BJ (cell line): ENCODE measurements around the gene TMEM127. TPM values are rescaled to one million over a fixed set of nuclear protein-coding genes. Genes with fewer than 3 reads are reported as not detected.

ENCODE experiments used
- CTCF ChIA-PET: fragments of 350-600 bp; formaldehyde crosslinking; extraction: SDS; loops from one replicate; lab custom pipeline; 2021; ENCODE audit warnings: antibody characterized with exemption, inconsistent platforms; lab: Yijun Ruan, JAX
- POLR2A ChIA-PET: fragments of 300-600 bp; sonication (Branson Sonifier 250); formaldehyde crosslinking; extraction: SDS; loops from one replicate; lab custom pipeline; 2021; ENCODE audit warnings: antibody characterized with exemption; lab: Charles Lee
- DNase-seq: peaks from one replicate; pipeline ENCODE4 v3.0.0-alpha.2; 2011; ENCODE audit warnings: low read depth
- H3K27me3 ChIP-seq: 2 replicates; pipeline ENCODE4 v1.6.0; 2011; ENCODE audit warnings: low read length; ENCODE audit not compliant: control insufficient read depth, insufficient read depth
- H3K36me3 ChIP-seq: 2 replicates; pipeline ENCODE4 v1.5.1; 2011; ENCODE audit warnings: low read length; ENCODE audit not compliant: control insufficient read depth, insufficient read depth
- H3K4me3 ChIP-seq: 2 replicates; pipeline ENCODE4 v1.5.1; 2011; ENCODE audit warnings: low read depth, mild to moderate bottlenecking, control low read depth, low read length
- polyA plus RNA-seq: library from polyadenylated mRNA; depleted of rRNA; stranded (reverse); fragments of >200 nt; gene quantifications from 2 replicates; pipeline ENCODE4 v1.2.3, GENCODE V29; 2011
- TF ChIP-seq, protein P1 (sequence below): IDR thresholded peaks from 2 replicates; pipeline ENCODE4 v1.5.1; 2011; ENCODE audit warnings: low read depth, mild to moderate bottlenecking, control low read depth, inconsistent platforms, low read length, moderate library complexity; ENCODE audit not compliant: insufficient read depth

TMEM127 gene
- polyA plus RNA-seq, 1 experiment, result 115 TPM

DNA sequence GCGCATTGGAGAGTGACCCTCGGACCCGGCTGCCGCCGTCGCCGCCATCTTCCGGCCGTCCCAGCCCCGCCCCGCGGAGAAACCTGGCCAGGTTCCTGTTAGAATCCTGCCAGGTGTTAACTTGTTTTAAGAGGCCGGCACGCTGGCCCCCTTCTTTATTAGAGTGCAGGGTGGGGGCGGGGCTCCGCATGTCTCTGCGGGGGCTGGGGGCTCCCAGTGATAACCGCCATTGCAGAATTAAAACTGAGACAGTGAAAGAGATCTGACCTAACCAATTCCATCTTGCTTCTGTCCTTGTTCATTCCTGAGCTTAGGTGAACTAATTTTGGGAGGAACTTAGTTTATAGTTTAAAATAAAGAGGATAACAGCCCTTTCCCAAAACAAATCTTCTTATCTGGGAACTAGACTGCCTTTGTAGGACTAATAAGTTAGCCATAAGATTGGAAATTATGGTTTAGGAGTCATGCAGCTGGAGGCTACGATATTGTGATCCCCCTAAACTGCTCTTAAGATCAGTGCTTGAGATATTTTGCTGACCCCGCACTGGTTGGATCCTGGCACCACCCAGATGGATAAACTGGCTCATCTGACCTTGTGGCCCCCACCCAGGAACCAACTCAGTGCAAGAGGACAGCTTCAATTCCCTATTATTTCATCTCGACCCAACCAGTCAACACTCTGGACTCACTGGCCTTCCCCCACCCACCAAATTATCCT is 56.6 kb downstream of the TMEM127 start:
- CTCF ChIA-PET, result interaction anchor here (1.2 to 3.0 kb wide), 8 partner anchors 35 to 92 kb away, joined by 3 to 10 read pairs (median 4); partner anchors contain the start of genes ASTL and DUSP2
- TF ChIP-seq, protein P1, sequence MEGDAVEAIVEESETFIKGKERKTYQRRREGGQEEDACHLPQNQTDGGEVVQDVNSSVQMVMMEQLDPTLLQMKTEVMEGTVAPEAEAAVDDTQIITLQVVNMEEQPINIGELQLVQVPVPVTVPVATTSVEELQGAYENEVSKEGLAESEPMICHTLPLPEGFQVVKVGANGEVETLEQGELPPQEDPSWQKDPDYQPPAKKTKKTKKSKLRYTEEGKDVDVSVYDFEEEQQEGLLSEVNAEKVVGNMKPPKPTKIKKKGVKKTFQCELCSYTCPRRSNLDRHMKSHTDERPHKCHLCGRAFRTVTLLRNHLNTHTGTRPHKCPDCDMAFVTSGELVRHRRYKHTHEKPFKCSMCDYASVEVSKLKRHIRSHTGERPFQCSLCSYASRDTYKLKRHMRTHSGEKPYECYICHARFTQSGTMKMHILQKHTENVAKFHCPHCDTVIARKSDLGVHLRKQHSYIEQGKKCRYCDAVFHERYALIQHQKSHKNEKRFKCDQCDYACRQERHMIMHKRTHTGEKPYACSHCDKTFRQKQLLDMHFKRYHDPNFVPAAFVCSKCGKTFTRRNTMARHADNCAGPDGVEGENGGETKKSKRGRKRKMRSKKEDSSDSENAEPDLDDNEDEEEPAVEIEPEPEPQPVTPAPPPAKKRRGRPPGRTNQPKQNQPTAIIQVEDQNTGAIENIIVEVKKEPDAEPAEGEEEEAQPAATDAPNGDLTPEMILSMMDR, result no peak

DNA sequence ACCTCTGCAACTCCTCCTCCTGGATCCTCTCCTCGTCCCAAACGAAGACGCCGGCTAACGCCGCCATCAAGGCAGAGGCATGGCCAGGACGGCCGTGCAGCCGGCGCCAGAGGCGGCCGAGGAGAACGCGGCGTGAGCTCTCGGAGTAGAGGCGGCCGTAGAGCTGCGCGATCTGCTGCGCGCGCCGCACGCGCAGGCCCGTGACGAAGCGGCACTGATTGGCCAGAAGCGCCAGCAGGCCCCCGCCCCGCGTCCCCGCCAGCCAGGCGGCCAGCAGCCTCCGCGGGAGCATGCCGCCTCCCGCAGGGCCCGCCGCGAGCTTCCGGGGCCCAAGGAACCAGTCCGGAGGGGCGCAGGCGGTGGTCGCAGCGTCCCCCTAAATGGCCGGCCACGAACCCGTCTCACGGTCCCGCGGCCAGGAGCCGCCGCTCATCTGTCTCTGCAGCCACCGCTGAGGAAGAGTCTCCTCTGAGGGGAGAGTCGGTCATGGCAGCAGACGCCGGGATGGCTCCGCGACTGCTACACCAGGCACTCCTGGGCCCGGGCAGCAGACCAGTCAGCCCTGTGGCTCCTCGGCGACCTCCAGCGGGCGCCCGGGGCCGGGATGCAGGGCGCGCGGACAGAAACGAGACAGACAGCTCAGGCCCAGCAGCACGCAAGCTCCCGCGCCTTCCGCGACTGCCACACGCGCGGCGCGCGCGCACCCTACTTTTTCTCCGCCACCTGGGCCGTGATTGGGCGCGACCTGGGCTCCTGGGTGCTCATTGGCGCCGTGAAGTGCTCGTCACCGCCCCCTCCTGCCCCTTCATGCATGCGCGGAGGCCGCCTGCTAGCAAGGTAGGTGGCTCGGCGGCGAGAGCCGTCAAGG is 57.4 kb downstream of the TMEM127 start, which contains the start of gene STARD7:
TSS of gene STARD7 (minus strand) at position 685 of the 868 bp plus-strand sequence. CDS start at position 292, 393 bp downstream.
- peak within 1 kb of the TSS; percentile 96 for H3K4me3 ChIP-seq
- H3K36me3 ChIP-seq, result no peaks in the 10 kb centered on the region
- CTCF ChIA-PET, result interaction anchor here (0.7 to 3.0 kb wide), 9 partner anchors 34 to 91 kb away, joined by 3 to 10 read pairs (median 4); partner anchors contain the start of genes ASTL and DUSP2
- TF ChIP-seq, protein P1, result 0 out of 2 replicates have a peak, but pooled peaks have one; percentile 14
- DNase-seq, result peak; percentile 76
- POLR2A ChIA-PET, result interaction anchor here (0.6 to 0.8 kb wide), 2 partner anchors 13 to 297 kb away, joined by 3 to 6 read pairs; no protein-coding TSS in a partner anchor
- no peaks in the 10 kb centered on the region for H3K27me3 ChIP-seq

More for the DNA sequence above, 56.6 kb downstream of the TMEM127 start:
- no peak for DNase-seq
- Histone ChIP-seq H3K4me3 (peak overlapping the region; percentile 96), H3K36me3 (no peaks in the 10 kb centered on the region), H3K27me3 (no peaks in the 10 kb centered on the region)
- POLR2A ChIA-PET, result no interaction called here

DNA sequence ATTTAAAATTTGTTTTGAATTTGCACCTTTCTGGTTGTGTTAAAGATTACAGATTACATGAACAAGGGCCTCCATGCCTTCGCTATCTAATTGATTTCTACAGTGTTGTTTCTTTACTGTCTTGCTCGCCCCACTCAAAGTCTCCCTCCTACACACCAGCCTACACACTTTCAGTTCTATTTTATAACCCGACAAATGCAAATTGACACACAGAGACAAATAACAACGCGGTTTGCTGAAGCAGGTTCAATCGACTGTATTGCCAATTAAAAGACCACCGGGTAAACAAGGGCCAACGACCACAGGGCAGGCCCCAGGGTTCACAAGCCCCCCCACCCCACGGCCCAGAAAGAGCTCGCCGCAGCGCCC is 58.0 kb downstream of the TMEM127 start:
- Histone ChIP-seq H3K27me3 (no peaks in the 10 kb centered on the region), H3K4me3 (peak overlapping the region; percentile 96), H3K36me3 (no peaks in the 10 kb centered on the region)
- DNase-seq, result no peak
- ChIA-PET POLR2A (interaction anchor here (0.6 to 0.8 kb wide), 2 partner anchors 12 to 296 kb away, joined by 3 to 6 read pairs; no protein-coding TSS in a partner anchor), CTCF (interaction anchor here (1.2 to 3.0 kb wide), 5 partner anchors 33 to 69 kb away, joined by 4 to 10 read pairs (median 4); partner anchors contain the start of gene ASTL)
- TF ChIP-seq, protein P1, result no peak

DNA sequence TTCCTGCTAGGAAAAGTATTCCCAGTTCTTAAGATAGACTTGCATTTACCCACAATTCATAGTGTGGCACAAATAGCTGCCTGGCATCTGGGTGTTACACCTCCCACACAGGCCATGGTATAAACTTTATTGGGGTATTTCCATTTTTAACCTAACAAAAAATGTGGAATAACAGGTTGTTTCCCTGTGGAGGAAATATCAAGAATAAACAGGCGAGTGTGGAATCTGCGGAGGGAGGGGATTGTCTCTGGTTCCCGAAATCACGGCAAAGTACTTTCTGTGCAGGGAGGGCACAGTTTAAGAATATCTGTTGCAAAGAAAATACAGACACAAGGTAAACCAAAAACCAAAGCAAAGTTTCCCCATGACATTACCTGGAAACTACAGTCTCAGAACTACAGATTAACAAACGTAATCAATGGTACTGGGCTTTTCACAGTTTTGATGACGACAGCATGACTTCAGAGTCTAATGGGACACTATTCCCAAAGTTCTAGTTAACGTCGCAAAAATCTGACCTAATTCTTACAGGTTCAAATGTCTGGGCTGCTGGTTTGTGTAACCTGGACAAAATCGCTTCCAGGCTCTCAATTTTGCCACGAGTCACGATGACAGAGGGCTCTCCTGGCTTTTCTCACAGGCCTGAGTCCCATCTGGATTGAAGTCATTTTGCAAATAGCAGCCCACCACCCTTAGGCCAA is 58.6 kb downstream of the TMEM127 start:
- POLR2A ChIA-PET, result interaction anchor here (0.8 kb wide), 1 partner anchor 12 kb away, joined by 3 read pairs; no protein-coding TSS in a partner anchor

More for the DNA sequence above, 58.6 kb downstream of the TMEM127 start:
- Histone ChIP-seq H3K36me3 (no peaks in the 10 kb centered on the region), H3K27me3 (no peaks in the 10 kb centered on the region), H3K4me3 (peak overlapping the region; percentile 96)
- TF ChIP-seq, protein P1, result no peak
- DNase-seq, result no peak
- CTCF ChIA-PET, result interaction anchor here (1.4 to 3.0 kb wide), 2 partner anchors 55 to 69 kb away, joined by 4 to 10 read pairs; partner anchors contain the start of gene ASTL
